ENCODE results near the gene P4HA3.

GRCh38 chr11:74282421-74282820, 29.0 kb downstream of the P4HA3 start:
- TF ChIP-seq ZNF671 (CRISPR knock-in tag; IDR thresholded peaks at IDR 0.05) (no peak), CTCF (IDR thresholded peaks at IDR 0.05) (no peak), MAX (CRISPR knock-in tag; IDR thresholded peaks at IDR 0.05) (no peak), JUN (CRISPR knock-in tag; IDR thresholded peaks at IDR 0.05) (no peak), HMGA2 (CRISPR knock-in tag; IDR thresholded peaks at IDR 0.05) (no peak), ARID4B (CRISPR knock-in tag; IDR thresholded peaks at IDR 0.05; ENCODE audit: borderline replicate concordance) (no peak), FOXK1 (CRISPR knock-in tag; IDR thresholded peaks at IDR 0.05) (no peak), SOX15 (CRISPR knock-in tag; IDR thresholded peaks at IDR 0.05) (no peak), PRDM15 (CRISPR knock-in tag; IDR thresholded peaks at IDR 0.05) (no peak), ZNF416 (CRISPR knock-in tag; IDR thresholded peaks at IDR 0.05) (no peak)
